HFF-Myc (cell line): Measurements from ENCODE around the gene KCNMA1.
A peak's percentile ranks its signal among the peaks of the same experiment; 100 is the strongest.

Experiments used
- DNase-seq: peaks from one replicate; pipeline ENCODE4 v3.0.0-alpha.2; 2011; ENCODE audit warnings: low read depth; ENCODE audit errors: extremely low read depth
- H3K4me3 ChIP-seq: replicated peaks from 2 replicates; pipeline ENCODE4 v1.5.1; 2011; ENCODE audit warnings: low read depth, mild to moderate bottlenecking, control low read depth, low read length
- TF ChIP-seq, protein P1 (sequence below): IDR thresholded peaks from 2 replicates; pipeline ENCODE4 v1.5.1; 2012; ENCODE audit warnings: mild to moderate bottlenecking, low read depth, low read length, control low read depth; ENCODE audit errors: missing control alignments

The KCNMA1 gene

DNA sequence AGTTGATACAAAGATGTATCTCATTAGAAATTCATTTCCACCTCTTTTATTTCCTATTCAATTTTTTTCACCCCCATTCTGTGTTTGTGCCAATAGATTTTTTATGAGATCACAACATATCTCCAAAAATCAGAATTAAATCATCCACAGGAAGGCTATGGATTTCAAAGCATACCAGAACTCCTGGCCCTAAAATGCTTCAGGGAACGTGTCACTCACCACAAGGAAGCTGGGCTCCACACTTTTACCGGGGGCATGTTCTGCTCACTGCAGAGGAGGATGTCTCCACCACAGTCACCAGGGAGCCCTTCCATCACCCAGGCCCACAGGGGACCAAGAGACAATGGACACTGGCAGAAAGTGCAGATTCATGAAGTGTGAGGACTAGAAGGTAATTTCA, 456.8 kb downstream of the KCNMA1 start:
- DNase-seq = no peak
- TF ChIP-seq, protein P1, sequence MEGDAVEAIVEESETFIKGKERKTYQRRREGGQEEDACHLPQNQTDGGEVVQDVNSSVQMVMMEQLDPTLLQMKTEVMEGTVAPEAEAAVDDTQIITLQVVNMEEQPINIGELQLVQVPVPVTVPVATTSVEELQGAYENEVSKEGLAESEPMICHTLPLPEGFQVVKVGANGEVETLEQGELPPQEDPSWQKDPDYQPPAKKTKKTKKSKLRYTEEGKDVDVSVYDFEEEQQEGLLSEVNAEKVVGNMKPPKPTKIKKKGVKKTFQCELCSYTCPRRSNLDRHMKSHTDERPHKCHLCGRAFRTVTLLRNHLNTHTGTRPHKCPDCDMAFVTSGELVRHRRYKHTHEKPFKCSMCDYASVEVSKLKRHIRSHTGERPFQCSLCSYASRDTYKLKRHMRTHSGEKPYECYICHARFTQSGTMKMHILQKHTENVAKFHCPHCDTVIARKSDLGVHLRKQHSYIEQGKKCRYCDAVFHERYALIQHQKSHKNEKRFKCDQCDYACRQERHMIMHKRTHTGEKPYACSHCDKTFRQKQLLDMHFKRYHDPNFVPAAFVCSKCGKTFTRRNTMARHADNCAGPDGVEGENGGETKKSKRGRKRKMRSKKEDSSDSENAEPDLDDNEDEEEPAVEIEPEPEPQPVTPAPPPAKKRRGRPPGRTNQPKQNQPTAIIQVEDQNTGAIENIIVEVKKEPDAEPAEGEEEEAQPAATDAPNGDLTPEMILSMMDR = no peak
- no peak overlapping the region for H3K4me3 ChIP-seq

GRCh38 chr10:77180104-77180503, 457.5 kb downstream of the KCNMA1 start:
- no peak overlapping the region for H3K4me3 ChIP-seq
- DNase-seq = no peak
- TF ChIP-seq, protein P1 = no peak

DNA sequence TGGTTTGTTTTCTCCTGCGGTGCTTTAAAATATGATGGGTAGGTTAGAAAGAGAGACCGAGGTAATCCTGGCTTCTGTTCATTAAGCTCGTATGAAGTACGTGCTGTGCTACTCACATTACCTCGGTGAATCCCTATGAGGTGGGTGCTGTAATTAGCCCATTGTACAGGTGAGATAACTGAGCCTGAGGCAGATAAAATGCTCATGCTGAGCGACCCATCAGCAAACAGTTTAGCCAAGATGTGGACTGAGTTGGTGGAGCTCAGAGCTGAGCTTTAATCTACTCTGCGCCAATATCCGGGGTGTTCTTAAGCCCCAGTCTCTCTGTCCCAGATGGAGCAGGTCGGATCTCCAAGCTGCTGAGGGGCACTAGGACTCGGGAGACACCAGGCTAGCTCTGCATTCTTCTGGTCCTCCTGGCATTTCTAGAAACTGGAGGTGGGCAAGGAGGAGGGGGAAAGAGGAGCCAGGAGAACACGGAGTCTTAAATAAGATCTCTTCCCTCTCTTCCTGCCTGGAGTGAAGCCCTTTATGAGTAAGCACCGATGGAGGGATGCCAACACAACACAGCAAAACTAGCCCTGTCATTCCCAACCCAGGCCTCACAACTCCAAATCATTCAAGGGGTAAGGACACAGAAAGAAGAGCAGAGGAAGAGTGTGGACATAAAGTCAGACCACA, 458.5 kb downstream of the KCNMA1 start:
- TF ChIP-seq, protein P1 = no peak
- DNase-seq = peak; percentile 76

DNA sequence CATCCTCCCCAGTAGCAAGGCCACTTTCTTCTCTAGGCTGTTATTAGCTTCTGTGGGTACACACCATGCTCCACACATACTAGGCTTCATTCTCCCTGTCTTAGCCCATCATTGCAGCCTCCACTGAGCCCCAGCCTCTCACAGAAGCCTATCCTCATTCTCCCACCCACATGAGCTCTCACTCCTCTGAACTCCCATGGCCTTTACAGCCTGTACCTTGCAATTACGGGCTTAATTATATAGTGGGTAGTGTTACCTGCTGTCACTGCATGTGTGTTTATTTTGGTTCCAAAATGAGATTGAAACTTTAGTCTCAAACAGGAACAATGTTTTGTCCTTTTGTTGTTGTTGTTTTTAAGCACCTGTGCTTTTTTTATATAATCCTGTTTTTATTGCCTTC, 460.0 kb downstream of the KCNMA1 start:
- DNase-seq = no peak
- no peak overlapping the region for H3K4me3 ChIP-seq
- TF ChIP-seq, protein P1 = no peak

More for the DNA sequence above, 458.5 kb downstream of the KCNMA1 start:
- H3K4me3 ChIP-seq = no peak overlapping the region

DNA sequence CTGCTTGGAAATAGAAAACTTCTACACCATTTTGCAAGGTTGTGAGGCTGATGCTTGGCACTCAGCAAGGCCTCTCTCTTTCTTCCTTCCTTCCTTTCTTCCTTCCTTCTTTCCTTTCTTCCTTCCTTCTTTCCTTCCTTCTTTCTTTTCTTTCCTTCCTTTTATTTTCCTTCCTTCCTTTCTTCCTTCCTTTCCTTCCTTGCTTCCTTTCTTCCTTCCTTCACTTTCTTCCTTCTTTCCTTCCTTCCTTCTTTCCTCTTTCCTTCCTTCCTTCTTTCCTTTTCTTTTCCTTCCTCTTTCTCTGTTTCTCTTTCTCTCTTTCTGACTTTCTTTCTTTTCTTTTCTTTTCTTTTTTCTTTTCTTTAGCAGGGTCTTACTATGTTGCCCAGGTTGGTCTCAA, 460.4 kb downstream of the KCNMA1 start:
- DNase-seq = no peak
- TF ChIP-seq, protein P1 = no peak
- no peak overlapping the region for H3K4me3 ChIP-seq

- TF ChIP-seq, protein P1 = no peak
- H3K4me3 ChIP-seq = no peak overlapping the region
- DNase-seq = no peak
Observed at GRCh38 chr10:77176232-77176631, 461.4 kb downstream of the KCNMA1 start.
